ENCODE results near the gene ZNF79. TPM values are rescaled to one million over a fixed set of nuclear protein-coding genes. Genes with fewer than 3 reads are reported as not detected.

ZNF79 gene
- total and polyA plus RNA-seq, 9 of the 15 experiments (the other 6 are each of a cell fraction or from before 2014, with no cell fraction given) = 0.62 to 7.0 (median 4.1) TPM

- no peak for TF ChIP-seq ZBTB9 (CRISPR knock-in tag; IDR thresholded peaks at IDR 0.05)
- no peak for TF ChIP-seq ZC3H11A (IDR thresholded peaks at IDR 0.05; ENCODE audit: low read depth, low read length)
- TF ChIP-seq TOE1 (IDR thresholded peaks at IDR 0.05; ENCODE audit: borderline replicate concordance) = peak; percentile 75
- no peak for TF ChIP-seq TOE1 (CRISPR knock-in tag; IDR thresholded peaks at IDR 0.05; ENCODE audit: borderline replicate concordance, low read depth)
- TF ChIP-seq TEAD4 (IDR thresholded peaks at IDR 0.05; ENCODE audit: low read length) = peak; percentile 52
- no peak for TF ChIP-seq TEAD4 (CRISPR knock-in tag; IDR thresholded peaks at IDR 0.05; ENCODE audit: borderline replicate concordance)
- peak; percentile 76 for TF ChIP-seq SAP30 (IDR thresholded peaks at IDR 0.05; ENCODE audit: borderline replicate concordance, insufficient read depth, low read depth, low read length, poor library complexity, severe bottlenecking)
- peak; percentile 42; the same call in 1 of the 2 replicates for TF ChIP-seq RREB1 (CRISPR knock-in tag; IDR thresholded peaks at IDR 0.05)
- peak; percentile 11 to 22 for TF ChIP-seq E2F6 (IDR thresholded peaks at IDR 0.05; ENCODE audit: borderline replicate concordance in 1 of 2, extremely low read depth in 1 of 2, insufficient read depth in 1 of 2, insufficient read length in 1 of 2, low read depth in 1 of 2, low read length in 1 of 2, poor library complexity in 1 of 2, severe bottlenecking in 1 of 2)
- no peak for TF ChIP-seq RHOXF2B (CRISPR knock-in tag; conservative IDR thresholded peaks at IDR 0.05)
- TF ChIP-seq NR2F6 (CRISPR knock-in tag; IDR thresholded peaks at IDR 0.05) = no peak
- TF ChIP-seq CREB3 (tag; conservative IDR thresholded peaks at IDR 0.05; ENCODE audit: low read depth) = no peak
Observed at GRCh38 chr9:127450830-127451607, 26.8 kb downstream of the ZNF79 start, which contains the start of the genes LRSAM1 and RPL12 (continued).
